RCC 7860 (cell line): ENCODE measurements around the gene CFTR.
A peak's percentile ranks its signal among the peaks of the same experiment; 100 is the strongest.
"Not testable (repeated sequence)": the region's sequence is repeated elsewhere in the genome, so short reads cannot be mapped to it uniquely, and the experiment has no call there.

Source experiments
- DNase-seq: peaks from one replicate; pipeline ENCODE4 v3.0.0-alpha.2; 2015; ENCODE audit warnings: low spot score
- FAIRE-seq: peaks from 2 replicates; lab custom pipeline; 2012; peaks lifted over from hg19 to GRCh38; lab: Jason Lieb, UNC

The CFTR gene

GRCh38 chr7:117682681-117683385, 203.0 kb downstream of the CFTR start:
- DNase-seq (no peak), FAIRE-seq (no peak)

- DNase-seq (no peak), FAIRE-seq (no peak)
Observed at GRCh38 chr7:117683430-117684175, 203.8 kb downstream of the CFTR start.

- FAIRE-seq (no peak), DNase-seq (no peak)
Observed at GRCh38 chr7:117685795-117686194, 206.0 kb downstream of the CFTR start.

GRCh38 chr7:117686311-117686935, 206.6 kb downstream of the CFTR start:
- DNase-seq, result no peak
- FAIRE-seq, result no peak

GRCh38 chr7:117688126-117688525, 208.3 kb downstream of the CFTR start:
- no peak for DNase-seq
- no peak for FAIRE-seq

- DNase-seq, result no peak
- FAIRE-seq, result no peak
Observed at GRCh38 chr7:117689406-117689805, 209.6 kb downstream of the CFTR start.

- DNase-seq (no peak), FAIRE-seq (no peak)
Observed at GRCh38 chr7:117690147-117690546, 210.3 kb downstream of the CFTR start.

GRCh38 chr7:117692338-117692737, 212.5 kb downstream of the CFTR start:
- FAIRE-seq, result no peak
- no peak for DNase-seq

GRCh38 chr7:117698018-117698417, 218.2 kb downstream of the CFTR start:
- no peak for FAIRE-seq
- no peak for DNase-seq

- DNase-seq, result no peak
- no peak for FAIRE-seq
Observed at GRCh38 chr7:117704063-117704462, 224.2 kb downstream of the CFTR start.

- DNase-seq (no peak), FAIRE-seq (no peak)
Observed at GRCh38 chr7:117705630-117706029, 225.8 kb downstream of the CFTR start.

GRCh38 chr7:117706210-117706609, 226.4 kb downstream of the CFTR start:
- no peak for FAIRE-seq
- DNase-seq, result no peak

GRCh38 chr7:117707080-117707479, 227.3 kb downstream of the CFTR start:
- no peak for FAIRE-seq
- no peak for DNase-seq

GRCh38 chr7:117708173-117708572, 228.3 kb downstream of the CFTR start:
- FAIRE-seq, DNase-seq: not testable (repeated sequence)

- FAIRE-seq, result no peak
- no peak for DNase-seq
Observed at GRCh38 chr7:117711556-117711955, 231.7 kb downstream of the CFTR start.

- peak; percentile 69 for DNase-seq
- peak; percentile 30 for FAIRE-seq
Observed at GRCh38 chr7:117715784-117716445, 236.1 kb downstream of the CFTR start.

GRCh38 chr7:117716707-117717299, 237.0 kb downstream of the CFTR start:
- FAIRE-seq (peak; percentile 92), DNase-seq (peak; percentile 75)

GRCh38 chr7:117717357-117717756, 237.5 kb downstream of the CFTR start:
- no peak for DNase-seq
- no peak for FAIRE-seq
